Measurements from ENCODE around the gene ENTPD1.
"Not testable (repeated sequence)": the region's sequence is repeated elsewhere in the genome, so short reads cannot be mapped to it uniquely, and the experiment has no call there.

The ENTPD1 gene

GRCh38 chr10:95756041-95756761 is at the start of gene ENTPD1:
ENTPD1 (plus strand) TSS chr10:95756163; CDS start chr10:95756240, 77 bp downstream.
- DNase-seq (ENCODE audit: low read depth), result no peak

GRCh38 chr10:95706573-95706972 is 49.4 kb upstream of the ENTPD1 start:
- DNase-seq (ENCODE audit: low read depth), result no peak

- no peak for DNase-seq (ENCODE audit: low read depth)
Measured at GRCh38 chr10:95706990-95707389, 49.0 kb upstream of the ENTPD1 start.

GRCh38 chr10:95711492-95711891 is 44.5 kb upstream of the ENTPD1 start:
- no peak for DNase-seq (ENCODE audit: low read depth)

GRCh38 chr10:95716466-95716865 is 39.5 kb upstream of the ENTPD1 start:
- DNase-seq (ENCODE audit: low read depth), result no peak

GRCh38 chr10:95716866-95717265 is 39.1 kb upstream of the ENTPD1 start:
- DNase-seq (ENCODE audit: low read depth), result no peak

- DNase-seq (ENCODE audit: low read depth), result not testable (repeated sequence)
Measured at GRCh38 chr10:95720745-95721144, 35.2 kb upstream of the ENTPD1 start.

- DNase-seq (ENCODE audit: low read depth), result not testable (repeated sequence)
Measured at GRCh38 chr10:95722496-95722895, 33.5 kb upstream of the ENTPD1 start.

GRCh38 chr10:95728526-95728925 is 27.4 kb upstream of the ENTPD1 start:
- no peak for DNase-seq (ENCODE audit: low read depth)

GRCh38 chr10:95729323-95730055 is 26.5 kb upstream of the ENTPD1 start:
- DNase-seq (ENCODE audit: low read depth), result no peak

GRCh38 chr10:95730233-95730632 is 25.7 kb upstream of the ENTPD1 start:
- DNase-seq (ENCODE audit: low read depth), result no peak

GRCh38 chr10:95732907-95733306 is 23.1 kb upstream of the ENTPD1 start:
- DNase-seq (ENCODE audit: low read depth), result not testable (repeated sequence)

- DNase-seq (ENCODE audit: low read depth), result no peak
Measured at GRCh38 chr10:95739056-95739455, 16.9 kb upstream of the ENTPD1 start.

GRCh38 chr10:95741807-95742467 is 14.0 kb upstream of the ENTPD1 start:
- DNase-seq (ENCODE audit: low read depth), result peak; percentile 63

- no peak for DNase-seq (ENCODE audit: low read depth)
Measured at GRCh38 chr10:95742485-95742884, 13.5 kb upstream of the ENTPD1 start.

- DNase-seq (ENCODE audit: low read depth), result no peak
Measured at GRCh38 chr10:95742962-95743535, 12.9 kb upstream of the ENTPD1 start.

GRCh38 chr10:95745501-95745900 is 10.5 kb upstream of the ENTPD1 start:
- no peak for DNase-seq (ENCODE audit: low read depth)

- no peak for DNase-seq (ENCODE audit: low read depth)
Measured at GRCh38 chr10:95748349-95748748, 7.6 kb upstream of the ENTPD1 start.

GRCh38 chr10:95755511-95756004 is 405 bp upstream of the ENTPD1 start:
- no peak for DNase-seq (ENCODE audit: low read depth)

GRCh38 chr10:95756809-95757684 is 1.1 kb downstream of the ENTPD1 start:
- DNase-seq (ENCODE audit: low read depth), result no peak

GRCh38 chr10:95758351-95759025 is 2.5 kb downstream of the ENTPD1 start:
- DNase-seq (ENCODE audit: low read depth), result no peak
